Measurements from ENCODE around the gene ZNF827.

ZNF827 gene

GRCh38 chr4:145788755-145789154 is 149.9 kb downstream of the ZNF827 start:
- no peak for DNase-seq

GRCh38 chr4:145786830-145787229 is 151.8 kb downstream of the ZNF827 start:
- no peak for DNase-seq

GRCh38 chr4:145786261-145786660 is 152.4 kb downstream of the ZNF827 start:
- DNase-seq = no peak

GRCh38 chr4:145785391-145786008 is 153.1 kb downstream of the ZNF827 start:
- DNase-seq = no peak

- no peak for DNase-seq
Measured at GRCh38 chr4:145784036-145784435, 154.6 kb downstream of the ZNF827 start.

GRCh38 chr4:145782756-145783155 is 155.9 kb downstream of the ZNF827 start:
- DNase-seq = no peak

- DNase-seq = no peak
Measured at GRCh38 chr4:145781351-145781750, 157.3 kb downstream of the ZNF827 start.

GRCh38 chr4:145779319-145779801 is 159.3 kb downstream of the ZNF827 start:
- no peak for DNase-seq

- DNase-seq = no peak
Measured at GRCh38 chr4:145776208-145776607, 162.4 kb downstream of the ZNF827 start.

GRCh38 chr4:145775406-145775805 is 163.2 kb downstream of the ZNF827 start:
- DNase-seq = no peak

GRCh38 chr4:145774473-145774872 is 164.2 kb downstream of the ZNF827 start:
- DNase-seq = no peak

- no peak for DNase-seq
Measured at GRCh38 chr4:145773581-145774234, 164.9 kb downstream of the ZNF827 start.

- DNase-seq = no peak
Measured at GRCh38 chr4:145772347-145772746, 166.3 kb downstream of the ZNF827 start.

- no peak for DNase-seq
Measured at GRCh38 chr4:145770124-145770523, 168.5 kb downstream of the ZNF827 start.

GRCh38 chr4:145769450-145770037 is 169.1 kb downstream of the ZNF827 start:
- no peak for DNase-seq

- no peak for DNase-seq
Measured at GRCh38 chr4:145766273-145766672, 172.3 kb downstream of the ZNF827 start.

- no peak for DNase-seq
Measured at GRCh38 chr4:145763399-145763798, 175.2 kb downstream of the ZNF827 start.

GRCh38 chr4:145762719-145763118 is 175.9 kb downstream of the ZNF827 start:
- DNase-seq = no peak

GRCh38 chr4:145760961-145761929 is 177.4 kb downstream of the ZNF827 start:
- no peak for DNase-seq

GRCh38 chr4:145760176-145760575 is 178.4 kb downstream of the ZNF827 start:
- no peak for DNase-seq

- DNase-seq = no peak
Measured at GRCh38 chr4:145757188-145757587, 181.4 kb downstream of the ZNF827 start.

- DNase-seq = no peak
Measured at GRCh38 chr4:145756244-145756643, 182.4 kb downstream of the ZNF827 start.

GRCh38 chr4:145755802-145756201 is 182.8 kb downstream of the ZNF827 start:
- DNase-seq = no peak

Data from activated T-cell treated with anti-CD3 and anti-CD28 coated beads for 4 hours (primary cell).